ENCODE data around the gene STK32C.

GRCh38 chr10:132254841-132255240, 52.9 kb downstream of the STK32C start:
- no peak for TF ChIP-seq ZNF274 (IDR thresholded peaks at IDR 0.05; ENCODE audit: low read depth, low read length)
- TF ChIP-seq YY1 (IDR thresholded peaks at IDR 0.05; ENCODE audit: insufficient read depth, insufficient read length), result no peak
- TF ChIP-seq SUZ12 (IDR thresholded peaks at IDR 0.05; ENCODE audit: extremely low read depth, insufficient read depth, insufficient read length), result no peak
